IMR-90 (cell line): ENCODE measurements around the gene SLC6A6. TPM values are rescaled to one million over a fixed set of nuclear protein-coding genes. Genes with fewer than 3 reads are reported as not detected.

Source experiments
- ATAC-seq: fragments of 200-7000 bp; cut with Tn5 transposase; 2 replicates; pipeline ENCODE4 v1.9.1; 2020; ENCODE audit warnings: low read depth, mild to moderate bottlenecking, moderate library complexity
- BruUV-seq: library from RNA; stranded (reverse); fragments of 400-500 nt; replicated peaks from 2 replicates; lab custom pipeline; 2021; lab: Mats Ljungman, UMichigan
- CTCF ChIA-PET: fragments of 300-600 bp; formaldehyde crosslinking; extraction: SDS; loops from one replicate; lab custom pipeline; 2021; ENCODE audit warnings: antibody characterized with exemption; lab: Yijun Ruan, JAX
- POLR2A ChIA-PET: fragments of 300-600 bp; sonication (Branson Sonifier 250); formaldehyde crosslinking; loops from one replicate; lab custom pipeline; 2022; ENCODE audit warnings: antibody characterized with exemption; ENCODE audit not compliant: unreplicated experiment; lab: Charles Lee
- DNase-seq: peaks from one replicate; pipeline ENCODE4 v3.0.0; 2013
- H2AFZ ChIP-seq: replicated peaks from 2 replicates; pipeline ENCODE3; 2013; ENCODE audit warnings: low read length, mild to moderate bottlenecking; ENCODE audit not compliant: poor library complexity
- H2AK5ac ChIP-seq: 2 replicates; pipeline ENCODE4 v1.6.1; 2013; ENCODE audit warnings: low read depth, low read length, inconsistent platforms
- H2AK9ac ChIP-seq: replicated peaks from 2 replicates; pipeline ENCODE3; 2013; ENCODE audit warnings: mild to moderate bottlenecking, low read depth, low read length, moderate library complexity; ENCODE audit not compliant: poor library complexity
- H2BK120ac ChIP-seq: 2 replicates; pipeline ENCODE4 v1.6.1; 2013; ENCODE audit warnings: low read depth, low read length, inconsistent platforms
- H2BK15ac ChIP-seq: 3 replicates; pipeline ENCODE4 v1.6.1; 2013; ENCODE audit warnings: low read depth, low read length, inconsistent platforms
- H2BK20ac ChIP-seq: 2 replicates; pipeline ENCODE4 v1.6.1; 2013; ENCODE audit warnings: low read depth, mild to moderate bottlenecking, inconsistent platforms, low read length, moderate library complexity
- H2BK5ac ChIP-seq: 2 replicates; pipeline ENCODE4 v1.6.1; 2013; ENCODE audit warnings: mild to moderate bottlenecking, low read depth, low read length, inconsistent platforms; ENCODE audit not compliant: poor library complexity, severe bottlenecking
- H3K14ac ChIP-seq: replicated peaks from 2 replicates; pipeline ENCODE4 v1.6.1; 2013; ENCODE audit warnings: low read depth, low read length, inconsistent platforms
- H3K18ac ChIP-seq: 2 replicates; pipeline ENCODE4 v1.6.1; 2013; ENCODE audit warnings: low read depth, low read length, control low read depth
- H3K23ac ChIP-seq: 2 replicates; pipeline ENCODE4 v1.6.1; 2013; ENCODE audit warnings: low read depth, low read length, inconsistent platforms
- H3K27ac ChIP-seq: 2 replicates; pipeline ENCODE4 v1.5.1; 2013; ENCODE audit warnings: mild to moderate bottlenecking, control low read depth, low read length; ENCODE audit not compliant: insufficient read depth
- H3K27me3 ChIP-seq: 2 replicates; pipeline ENCODE4 v1.6.1; 2013; ENCODE audit warnings: low read length; ENCODE audit not compliant: control insufficient read depth, insufficient read depth
- H3K36me3 ChIP-seq: 2 replicates; pipeline ENCODE4 v1.6.1; 2013; ENCODE audit warnings: low read length, mixed read lengths; ENCODE audit not compliant: control insufficient read depth, insufficient read depth
- H3K4ac ChIP-seq: 2 replicates; pipeline ENCODE4 v1.6.1; 2013; ENCODE audit warnings: low read depth, low read length, inconsistent platforms
- H3K4me1 ChIP-seq: 2 replicates; pipeline ENCODE4 v1.6.1; 2013; ENCODE audit warnings: low read length, mixed read lengths; ENCODE audit not compliant: control insufficient read depth, insufficient read depth
- H3K4me2 ChIP-seq: 2 replicates; pipeline ENCODE4 v1.6.1; 2013; ENCODE audit warnings: low read depth, mild to moderate bottlenecking, control low read depth, low read length, moderate library complexity
- H3K4me3 ChIP-seq: 2 replicates; pipeline ENCODE4 v1.5.1; 2013; ENCODE audit warnings: low read depth, mild to moderate bottlenecking, control low read depth, low read length, moderate library complexity; ENCODE audit not compliant: insufficient read depth
- H3K56ac ChIP-seq: 2 replicates; pipeline ENCODE4 v1.6.1; 2013; ENCODE audit warnings: low read length, inconsistent platforms; ENCODE audit not compliant: insufficient read depth; ENCODE audit errors: extremely low read depth
- H3K79me1 ChIP-seq, 2 experiments: 2 replicates each; pipeline ENCODE4 v1.6.1; 2013; ENCODE audit warnings: low read length in 2 of 2, inconsistent platforms in 1 of 2, low read depth in 1 of 2
- H3K9ac ChIP-seq: 2 replicates; pipeline ENCODE4 v1.6.1; 2013; ENCODE audit warnings: low read depth, low read length, control low read depth
- H3K9me1 ChIP-seq: 2 replicates; pipeline ENCODE4 v1.6.1; 2013; ENCODE audit warnings: low read length, inconsistent platforms; ENCODE audit not compliant: insufficient read depth
- H3K9me3 ChIP-seq: 2 replicates; pipeline ENCODE4 v1.6.1; 2013; ENCODE audit warnings: low read length; ENCODE audit not compliant: control insufficient read depth, insufficient read depth
- H4K20me1 ChIP-seq: 2 replicates; pipeline ENCODE4 v1.6.1; 2013; ENCODE audit warnings: low read length, inconsistent platforms; ENCODE audit not compliant: insufficient read depth
- H4K5ac ChIP-seq: 2 replicates; pipeline ENCODE4 v1.6.1; 2013; ENCODE audit warnings: mild to moderate bottlenecking, low read depth, low read length, control low read depth
- H4K8ac ChIP-seq, 2 experiments: 2 replicates each; pipeline ENCODE4 v1.6.1; 2013; ENCODE audit warnings: low read depth in 2 of 2, low read length in 2 of 2, control low read depth in 1 of 2, inconsistent platforms in 1 of 2
- H4K91ac ChIP-seq: 2 replicates; pipeline ENCODE4 v1.6.1; 2013; ENCODE audit warnings: low read depth, low read length, inconsistent platforms; ENCODE audit not compliant: insufficient read depth
- CEBPB ChIP-seq: IDR thresholded peaks from 2 replicates; pipeline ENCODE4 v1.6.1; 2012; ENCODE audit warnings: low read depth, low read length, improper control_type of control experiment
- MAZ ChIP-seq: IDR thresholded peaks from 2 replicates; pipeline ENCODE4 v1.6.1; 2012; ENCODE audit warnings: low read depth, mild to moderate bottlenecking, low read length, improper control_type of control experiment, moderate library complexity, borderline replicate concordance
- MXI1 ChIP-seq: IDR thresholded peaks from 2 replicates; pipeline ENCODE4 v1.6.1; 2012; ENCODE audit warnings: low read depth, mild to moderate bottlenecking, low read length, moderate library complexity, borderline replicate concordance
- POLR2A ChIP-seq: IDR thresholded peaks from 2 replicates; pipeline ENCODE4 v1.6.1; 2012; ENCODE audit warnings: mild to moderate bottlenecking, low read depth, low read length
- RCOR1 ChIP-seq: IDR thresholded peaks from 2 replicates; pipeline ENCODE4 v1.6.1; 2012; ENCODE audit warnings: mild to moderate bottlenecking, low read length, improper control_type of control experiment; ENCODE audit not compliant: insufficient replicate concordance
- RFX5 ChIP-seq: IDR thresholded peaks from 2 replicates; pipeline ENCODE4 v1.8.0; 2012; ENCODE audit warnings: low read depth, mild to moderate bottlenecking, low read length, moderate library complexity
- SMC3 ChIP-seq: fragments of 150-350 bp; IDR thresholded peaks from 2 replicates; pipeline ENCODE4 v1.6.1; 2016; ENCODE audit warnings: low read depth, mild to moderate bottlenecking, antibody characterized with exemption, low read length, moderate library complexity
- WGBS, 2 experiments: methylation state at CpG; one replicate each; pipeline versions ENCODE4 v1.1.5 to v1.1.7; 2013; ENCODE audit warnings: missing lambda C conversion rate in 2 of 2; ENCODE audit not compliant: insufficient read length in 1 of 2; ENCODE audit errors: extremely low coverage in 2 of 2; 5-methylcytosine and 5-hydroxymethylcytosine counted together
- dilution Hi-C: fragments of 300-500 bp; cut with HindIII; formaldehyde crosslinking; loops from one replicate; pipeline ENCODE4 v1.14.3; 2018; ENCODE audit warnings: low sequenced_read_pairs; ENCODE audit not compliant: unreplicated experiment
- in situ Hi-C: fragments of 300-500 bp; cut with MboI; formaldehyde crosslinking; loops from 3 replicates; pipeline ENCODE4 v1.14.3; 2019; ENCODE audit warnings: low sequenced_read_pairs, inconsistent platforms, mixed read lengths
- intact Hi-C: fragments of 100-400 bp; cut with micrococcal nuclease; formaldehyde crosslinking; loops from 2 replicates; pipeline ENCODE4 v1.10.0; 2022
- polyA plus RNA-seq, 3 experiments: library from polyadenylated mRNA; depleted of rRNA; stranded (reverse); fragments of >200 nt; gene quantifications; 2 replicates each; pipeline ENCODE4 v1.2.3, GENCODE V29; 2012; ENCODE audit warnings: low replicate concordance in 1 of 3
- total RNA-seq: library from RNA; depleted of rRNA; stranded (reverse); fragments of >200 nt; gene quantifications from 2 replicates; pipeline ENCODE4 v1.2.3, GENCODE V29; 2012

The SLC6A6 gene
- total and polyA plus RNA-seq, 2 of the 4 experiments (the other 2 are of a cell fraction) = 29.9 to 39.4 TPM

DNA sequence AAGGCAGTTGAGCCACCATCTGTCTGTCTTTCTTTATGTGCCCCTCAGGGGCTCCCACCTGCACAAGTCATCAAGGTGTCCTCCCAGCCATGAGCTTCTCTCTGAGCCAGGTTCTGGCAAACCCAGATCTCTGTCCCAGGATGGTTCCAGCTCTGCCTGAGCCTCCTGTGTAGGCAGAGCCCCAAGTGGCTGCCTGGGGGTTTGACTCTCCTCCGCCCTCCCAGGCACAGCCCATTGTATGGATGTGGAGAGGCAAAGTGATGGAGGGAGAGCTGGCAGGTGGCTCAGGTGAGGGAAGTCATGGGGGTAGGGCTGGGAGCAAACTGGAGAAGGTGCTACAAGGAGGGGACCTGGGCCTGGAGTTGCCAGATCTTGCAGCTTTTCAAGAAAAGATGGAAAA lies 80.9 kb downstream of the SLC6A6 start:
- Histone ChIP-seq H3K27me3 (no peaks in the 10 kb centered on the region), H3K9ac (no peak overlapping the region), H2BK20ac (no peak overlapping the region), H3K4me3 (no peak overlapping the region), H4K20me1 (no peaks in the 10 kb centered on the region), H2AK9ac (no peak overlapping the region), H3K14ac (no peak overlapping the region), H3K4me2 (no peak overlapping the region), H3K23ac (no peak overlapping the region), H2AK5ac (no peak overlapping the region), H3K36me3 (peaks cover 75% of the 10 kb centered on the region), H2BK120ac (no peak overlapping the region), H3K9me1 (peaks cover 17% of the 10 kb centered on the region), H3K4me1 (peaks cover 1% of the 10 kb centered on the region; the same call in 1 of the 2 replicates), H2AFZ (no peak overlapping the region), H2BK15ac (no peak overlapping the region), H2BK5ac (no peak overlapping the region), H3K27ac (no peak overlapping the region), H4K5ac (no peak overlapping the region), H3K79me1 (no peaks in the 10 kb centered on the region), H3K9me3 (no peaks in the 10 kb centered on the region), H4K8ac (no peak overlapping the region), H4K91ac (no peak overlapping the region), H3K56ac (no peak overlapping the region), H3K4ac (no peak overlapping the region), H3K18ac (no peak overlapping the region)
- in situ Hi-C loops (no loop called here), intact Hi-C loops (no loop called here), dilution Hi-C loops (no loop called here)
- DNase-seq = no peak
- ChIA-PET POLR2A (no interaction called here), CTCF (interaction anchor here (0.6 kb wide), 1 partner anchor 758 kb away, joined by 3 read pairs; no protein-coding TSS in a partner anchor)
- no peak for ATAC-seq
- TF ChIP-seq RCOR1 (no peak), MXI1 (no peak), SMC3 (no peak), MAZ (no peak), POLR2A (no peak), CEBPB (no peak), RFX5 (no peak)
- no TSS peak for BruUV-seq
- no CpG with 5 or more reads among the region's 1 CpG for WGBS, 2 experiments
